Activated naive CD4-positive, alpha-beta T cell treated with anti-CD3 and anti-CD28 coated beads, Interleukin-2, amount 50 U/mL, for 24 hours (primary cell): ENCODE data around the gene KBTBD12.
A peak's percentile ranks its signal among the peaks of the same experiment; 100 is the strongest.
"Not testable (repeated sequence)": the region's sequence is repeated elsewhere in the genome, so short reads cannot be mapped to it uniquely, and the experiment has no call there.

Source experiments
- H3K27ac Mint-ChIP-seq: one replicate; pipeline ENCODE4 v1.8.0; 2021; ENCODE audit warnings: mild to moderate bottlenecking, mixed read lengths
- H3K27me3 Mint-ChIP-seq: one replicate; pipeline ENCODE4 v1.8.0; 2021; ENCODE audit warnings: mixed read lengths
- H3K36me3 Mint-ChIP-seq: one replicate; pipeline ENCODE4 v1.8.0; 2021; ENCODE audit warnings: mixed read lengths
- H3K4me1 Mint-ChIP-seq: one replicate; pipeline ENCODE4 v1.8.0; 2021; ENCODE audit warnings: mixed read lengths
- H3K4me3 Mint-ChIP-seq: one replicate; pipeline ENCODE4 v1.8.0; 2021; ENCODE audit warnings: mild to moderate bottlenecking, mixed read lengths
- H3K9me3 Mint-ChIP-seq: one replicate; pipeline ENCODE4 v1.8.0; 2021; ENCODE audit warnings: mixed read lengths

Gene KBTBD12

GRCh38 chr3:127890651-127891290 lies 24.3 kb upstream of the KBTBD12 start:
- H3K4me3 Mint-ChIP-seq, H3K27me3 Mint-ChIP-seq, H3K4me1 Mint-ChIP-seq, H3K36me3 Mint-ChIP-seq: not testable (repeated sequence)
- H3K27ac Mint-ChIP-seq = peak overlapping the region; percentile 66
- H3K9me3 Mint-ChIP-seq = peaks cover 11% of the 10 kb centered on the region

GRCh38 chr3:127894481-127894880 lies 20.6 kb upstream of the KBTBD12 start:
- Mint-ChIP-seq H3K27me3 (peaks cover 3% of the 10 kb centered on the region), H3K4me1 (no peaks in the 10 kb centered on the region), H3K36me3 (peaks cover 7% of the 10 kb centered on the region), H3K9me3 (peaks cover 11% of the 10 kb centered on the region), H3K27ac (no peak overlapping the region), H3K4me3 (no peak overlapping the region)

GRCh38 chr3:127899200-127899599 lies 15.8 kb upstream of the KBTBD12 start:
- peaks cover 2% of the 10 kb centered on the region for H3K9me3 Mint-ChIP-seq
- H3K4me1 Mint-ChIP-seq = no peaks in the 10 kb centered on the region
- H3K36me3 Mint-ChIP-seq = peaks cover 3% of the 10 kb centered on the region
- H3K27me3 Mint-ChIP-seq = no peaks in the 10 kb centered on the region
- H3K4me3 Mint-ChIP-seq = no peak overlapping the region
- H3K27ac Mint-ChIP-seq = peak overlapping the region; percentile 6

- peaks cover 4% of the 10 kb centered on the region for H3K36me3 Mint-ChIP-seq
- H3K9me3 Mint-ChIP-seq = peaks cover 7% of the 10 kb centered on the region
- H3K4me3 Mint-ChIP-seq = no peak overlapping the region
- H3K27ac Mint-ChIP-seq = no peak overlapping the region
- peaks cover under 1% of the 10 kb centered on the region for H3K27me3 Mint-ChIP-seq
- H3K4me1 Mint-ChIP-seq = no peaks in the 10 kb centered on the region
Observed at GRCh38 chr3:127899766-127900165, 15.3 kb upstream of the KBTBD12 start.

GRCh38 chr3:127900536-127900935 lies 14.5 kb upstream of the KBTBD12 start:
- H3K36me3 Mint-ChIP-seq = peaks cover 4% of the 10 kb centered on the region

GRCh38 chr3:127902486-127902885 lies 12.5 kb upstream of the KBTBD12 start:
- Mint-ChIP-seq H3K27me3 (peaks cover 5% of the 10 kb centered on the region), H3K4me1 (no peaks in the 10 kb centered on the region), H3K27ac (no peak overlapping the region), H3K36me3 (peaks cover 4% of the 10 kb centered on the region), H3K9me3 (peaks cover 7% of the 10 kb centered on the region), H3K4me3 (no peak overlapping the region)

More at GRCh38 chr3:127900536-127900935, 14.5 kb upstream of the KBTBD12 start:
- H3K27ac Mint-ChIP-seq = no peak overlapping the region
- H3K4me1 Mint-ChIP-seq = no peaks in the 10 kb centered on the region
- H3K9me3 Mint-ChIP-seq = peaks cover 7% of the 10 kb centered on the region
- no peak overlapping the region for H3K4me3 Mint-ChIP-seq
- H3K27me3 Mint-ChIP-seq = peaks cover 5% of the 10 kb centered on the region

GRCh38 chr3:127903611-127904375 lies 11.2 kb upstream of the KBTBD12 start:
- Mint-ChIP-seq H3K9me3 (peaks cover 7% of the 10 kb centered on the region), H3K36me3 (peaks cover 4% of the 10 kb centered on the region), H3K4me3 (no peak overlapping the region), H3K4me1 (no peaks in the 10 kb centered on the region), H3K27me3 (peaks cover 9% of the 10 kb centered on the region), H3K27ac (no peak overlapping the region)

GRCh38 chr3:127905556-127905955 lies 9.5 kb upstream of the KBTBD12 start:
- Mint-ChIP-seq H3K27me3 (peaks cover 13% of the 10 kb centered on the region), H3K27ac (no peak overlapping the region), H3K36me3 (peaks cover 4% of the 10 kb centered on the region), H3K4me1 (no peaks in the 10 kb centered on the region), H3K9me3 (peaks cover 7% of the 10 kb centered on the region), H3K4me3 (no peak overlapping the region)

- not testable (repeated sequence) for H3K36me3 Mint-ChIP-seq, H3K27ac Mint-ChIP-seq, H3K9me3 Mint-ChIP-seq, H3K4me3 Mint-ChIP-seq, H3K4me1 Mint-ChIP-seq
- peaks cover 20% of the 10 kb centered on the region for H3K27me3 Mint-ChIP-seq
Observed at GRCh38 chr3:127906653-127907052, 8.4 kb upstream of the KBTBD12 start.

- no peaks in the 10 kb centered on the region for H3K4me1 Mint-ChIP-seq
- H3K27me3 Mint-ChIP-seq = peaks cover 28% of the 10 kb centered on the region
- peaks cover 7% of the 10 kb centered on the region for H3K9me3 Mint-ChIP-seq
- no peak overlapping the region for H3K27ac Mint-ChIP-seq
- no peak overlapping the region for H3K4me3 Mint-ChIP-seq
- H3K36me3 Mint-ChIP-seq = peaks cover 4% of the 10 kb centered on the region
Observed at GRCh38 chr3:127908202-127908601, 6.8 kb upstream of the KBTBD12 start.

- Mint-ChIP-seq H3K27me3 (peaks cover 33% of the 10 kb centered on the region), H3K4me3 (no peak overlapping the region), H3K4me1 (no peaks in the 10 kb centered on the region)
Observed at GRCh38 chr3:127908951-127909350, 6.1 kb upstream of the KBTBD12 start.

GRCh38 chr3:127909646-127910045 lies 5.4 kb upstream of the KBTBD12 start:
- H3K4me1 Mint-ChIP-seq = peaks cover 5% of the 10 kb centered on the region
- H3K27me3 Mint-ChIP-seq = peaks cover 38% of the 10 kb centered on the region

More at GRCh38 chr3:127908951-127909350, 6.1 kb upstream of the KBTBD12 start:
- H3K27ac Mint-ChIP-seq = no peak overlapping the region
- H3K36me3 Mint-ChIP-seq = peaks cover 3% of the 10 kb centered on the region
- peaks cover 11% of the 10 kb centered on the region for H3K9me3 Mint-ChIP-seq

GRCh38 chr3:127911421-127911931 lies 3.6 kb upstream of the KBTBD12 start:
- H3K9me3 Mint-ChIP-seq = peaks cover 5% of the 10 kb centered on the region
- no peaks in the 10 kb centered on the region for H3K36me3 Mint-ChIP-seq
- H3K27ac Mint-ChIP-seq = no peak overlapping the region
- H3K27me3 Mint-ChIP-seq = peaks cover 41% of the 10 kb centered on the region
- H3K4me1 Mint-ChIP-seq = peaks cover 6% of the 10 kb centered on the region
- no peak overlapping the region for H3K4me3 Mint-ChIP-seq

More at GRCh38 chr3:127909646-127910045, 5.4 kb upstream of the KBTBD12 start:
- Mint-ChIP-seq H3K9me3 (peaks cover 5% of the 10 kb centered on the region), H3K36me3 (no peaks in the 10 kb centered on the region), H3K27ac (peak overlapping the region; percentile 32), H3K4me3 (no peak overlapping the region)

- H3K9me3 Mint-ChIP-seq, H3K36me3 Mint-ChIP-seq, H3K4me1 Mint-ChIP-seq, H3K4me3 Mint-ChIP-seq, H3K27ac Mint-ChIP-seq: not testable (repeated sequence)
- H3K27me3 Mint-ChIP-seq = peaks cover 42% of the 10 kb centered on the region
Observed at GRCh38 chr3:127913841-127914240, 1.2 kb upstream of the KBTBD12 start.

- peaks cover 5% of the 10 kb centered on the region for H3K9me3 Mint-ChIP-seq
- no peak overlapping the region for H3K27ac Mint-ChIP-seq
- H3K27me3 Mint-ChIP-seq = peaks cover 42% of the 10 kb centered on the region
- peak overlapping the region; percentile 47 for H3K4me3 Mint-ChIP-seq
- H3K36me3 Mint-ChIP-seq = no peaks in the 10 kb centered on the region
- peaks cover 6% of the 10 kb centered on the region for H3K4me1 Mint-ChIP-seq
Observed at GRCh38 chr3:127914584-127914983, 448 bp upstream of the KBTBD12 start.

- Mint-ChIP-seq H3K27ac (no peak overlapping the region), H3K4me1 (peaks cover 6% of the 10 kb centered on the region), H3K36me3 (no peaks in the 10 kb centered on the region), H3K4me3 (peak overlapping the region; percentile 19), H3K9me3 (peaks cover 5% of the 10 kb centered on the region), H3K27me3 (peaks cover 38% of the 10 kb centered on the region)
Observed at GRCh38 chr3:127915937-127916493, 983 bp downstream of the KBTBD12 start.
